ENCODE results near the gene MED31. TPM values are rescaled to one million over a fixed set of nuclear protein-coding genes. Genes with fewer than 3 reads are reported as not detected.
"Not testable (repeated sequence)": the region's sequence is repeated elsewhere in the genome, so short reads cannot be mapped to it uniquely, and the experiment has no call there.

Gene MED31
- total RNA-seq, 1 donor from 2014 or later: 27.7 TPM

- no peaks in the 10 kb centered on the region for H3K9me3 Mint-ChIP-seq
- no peaks in the 10 kb centered on the region for H3K4me1 Mint-ChIP-seq
- H3K27me3 Mint-ChIP-seq (ENCODE audit: low read depth): no peaks in the 10 kb centered on the region
- no peak overlapping the region for H3K27ac Mint-ChIP-seq (ENCODE audit: unreplicated experiment)
- peaks cover 12% of the 10 kb centered on the region for H3K36me3 Mint-ChIP-seq (ENCODE audit: low read depth)
- no peak for TF ChIP-seq CTCF (conservative IDR thresholded peaks at IDR 0.05)
- H3K4me3 Mint-ChIP-seq: no peak overlapping the region
- DNase-seq (ENCODE audit: low read depth, low spot score): no peak
Observed at GRCh38 chr17:6599364-6599763, 52.0 kb downstream of the MED31 start.

GRCh38 chr17:6597727-6598126 lies 53.7 kb downstream of the MED31 start:
- no peak for TF ChIP-seq CTCF (conservative IDR thresholded peaks at IDR 0.05)
- Mint-ChIP-seq H3K36me3 (ENCODE audit: low read depth) (peaks cover 15% of the 10 kb centered on the region), H3K4me3 (no peak overlapping the region), H3K27me3 (ENCODE audit: low read depth) (no peaks in the 10 kb centered on the region), H3K27ac (ENCODE audit: unreplicated experiment) (no peak overlapping the region), H3K4me1 (no peaks in the 10 kb centered on the region), H3K9me3 (no peaks in the 10 kb centered on the region)
- DNase-seq (ENCODE audit: low read depth, low spot score): no peak

GRCh38 chr17:6596941-6597340 lies 54.5 kb downstream of the MED31 start:
- TF ChIP-seq CTCF (conservative IDR thresholded peaks at IDR 0.05): no peak
- H3K9me3 Mint-ChIP-seq: no peaks in the 10 kb centered on the region
- no peak overlapping the region for H3K27ac Mint-ChIP-seq (ENCODE audit: unreplicated experiment)
- no peaks in the 10 kb centered on the region for H3K27me3 Mint-ChIP-seq (ENCODE audit: low read depth)
- H3K4me1 Mint-ChIP-seq: no peaks in the 10 kb centered on the region
- no peak for DNase-seq (ENCODE audit: low read depth, low spot score)
- no peak overlapping the region for H3K4me3 Mint-ChIP-seq
- H3K36me3 Mint-ChIP-seq (ENCODE audit: low read depth): peaks cover 16% of the 10 kb centered on the region

GRCh38 chr17:6596511-6596910 lies 54.9 kb downstream of the MED31 start:
- TF ChIP-seq CTCF (conservative IDR thresholded peaks at IDR 0.05): no peak
- Mint-ChIP-seq H3K36me3 (ENCODE audit: low read depth) (peaks cover 20% of the 10 kb centered on the region), H3K27ac (ENCODE audit: unreplicated experiment) (no peak overlapping the region), H3K27me3 (ENCODE audit: low read depth) (no peaks in the 10 kb centered on the region), H3K4me1 (no peaks in the 10 kb centered on the region), H3K9me3 (no peaks in the 10 kb centered on the region), H3K4me3 (no peak overlapping the region)
- no peak for DNase-seq (ENCODE audit: low read depth, low spot score)

- no peak overlapping the region for H3K27ac Mint-ChIP-seq (ENCODE audit: unreplicated experiment)
- no peak overlapping the region for H3K4me3 Mint-ChIP-seq
- H3K36me3 Mint-ChIP-seq (ENCODE audit: low read depth): peaks cover 20% of the 10 kb centered on the region
- no peak for DNase-seq (ENCODE audit: low read depth, low spot score)
- H3K27me3 Mint-ChIP-seq (ENCODE audit: low read depth): no peaks in the 10 kb centered on the region
- H3K9me3 Mint-ChIP-seq: no peaks in the 10 kb centered on the region
- TF ChIP-seq CTCF (conservative IDR thresholded peaks at IDR 0.05): no peak
- H3K4me1 Mint-ChIP-seq: no peaks in the 10 kb centered on the region
Observed at GRCh38 chr17:6596081-6596480, 55.3 kb downstream of the MED31 start.

GRCh38 chr17:6593371-6593770 lies 58.0 kb downstream of the MED31 start:
- H3K27ac Mint-ChIP-seq (ENCODE audit: unreplicated experiment); H3K27me3 Mint-ChIP-seq (ENCODE audit: low read depth); H3K9me3 Mint-ChIP-seq; DNase-seq (ENCODE audit: low read depth, low spot score); H3K4me1 Mint-ChIP-seq; H3K4me3 Mint-ChIP-seq: not testable (repeated sequence)
- H3K36me3 Mint-ChIP-seq (ENCODE audit: low read depth): peaks cover 23% of the 10 kb centered on the region

Small RNA genes within 50 kb of the gene (microRNA-seq; reads per million reads assigned to microRNA genes)
- gene MIR4520-1 (not detected), gene MIR4520-2 (not detected)

Other genes starting within 250 kb of the MED31 start
- gene AIPL1, start 216.5 kb downstream of the MED31 start, total RNA-seq: not detected in 2 replicates
- gene PIMREG, start 207.2 kb downstream of the MED31 start, total RNA-seq: 115 and 120 TPM in 2 replicates
- 1.3 and 1.4 TPM in 2 replicates for gene PITPNM3, start 95.0 kb downstream of the MED31 start, total RNA-seq
- 42.3 and 44.1 TPM in 2 replicates for gene KIAA0753, start 10.9 kb downstream of the MED31 start, total RNA-seq
- gene TXNDC17, start 10.5 kb downstream of the MED31 start, total RNA-seq: 112 and 117 TPM in 2 replicates
- 3.2 and 3.7 TPM in 2 replicates for gene C17orf100, start 157 bp upstream of the MED31 start, total RNA-seq
- 0.43 and 0.54 TPM in 2 replicates for gene SLC13A5, start 61.8 kb upstream of the MED31 start, total RNA-seq
- not detected in 2 replicates for gene XAF1, start 104.4 kb upstream of the MED31 start, total RNA-seq
- gene FBXO39, start 124.6 kb upstream of the MED31 start, total RNA-seq: not detected in 2 replicates
- gene TEKT1, start 180.1 kb upstream of the MED31 start, total RNA-seq: not detected in 2 replicates

All from neural crest cell (in vitro differentiated cells).